ENCODE measurements around the gene ACP7.
"Not testable (repeated sequence)": the region's sequence is repeated elsewhere in the genome, so short reads cannot be mapped to it uniquely, and the experiment has no call there.

Gene ACP7

DNA sequence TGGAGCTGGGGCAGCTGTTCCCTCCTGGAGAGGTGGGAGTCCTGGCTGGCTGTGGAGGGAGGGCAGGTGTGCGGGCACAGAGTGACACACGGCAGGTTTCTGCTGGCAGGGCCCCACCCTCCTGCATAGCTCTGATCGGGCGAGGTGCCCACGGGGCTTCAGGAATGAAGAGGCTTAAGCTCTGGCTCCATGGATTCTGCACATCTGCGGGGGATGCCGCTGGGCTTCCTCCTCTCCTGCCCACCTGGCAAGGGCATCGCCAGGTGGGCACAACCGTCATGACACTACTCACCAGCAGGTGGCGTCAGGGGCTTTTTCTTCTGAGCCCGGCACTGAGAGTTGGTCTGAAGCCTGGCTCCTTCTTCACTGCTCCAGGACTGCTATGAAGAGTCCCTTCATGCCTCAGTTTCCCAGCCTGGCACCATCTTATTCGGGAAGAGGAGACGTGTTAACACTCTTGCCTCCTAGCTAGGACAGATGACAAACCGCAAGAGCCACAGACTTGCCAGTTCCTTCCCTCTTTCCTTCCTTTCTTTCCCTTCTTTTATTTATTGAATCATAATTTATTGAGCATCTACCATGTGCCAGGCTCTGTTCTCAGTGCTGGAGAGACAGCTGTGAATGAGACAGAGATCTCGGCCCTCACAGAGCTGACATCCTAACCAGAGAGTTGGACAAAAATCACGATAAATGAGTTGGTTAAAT is 26.2 kb downstream of the ACP7 start:
- Histone ChIP-seq H3K36me3 (ENCODE audit: control insufficient read depth, insufficient read depth, low read length, severe bottlenecking) (no peaks in the 10 kb centered on the region), H3K9me3 (ENCODE audit: control insufficient read depth, low read length) (no peaks in the 10 kb centered on the region), H3K4me3 (ENCODE audit: low read length) (no peak overlapping the region), H3K9ac (ENCODE audit: low read length) (no peak overlapping the region), H3K27me3 (replicated peaks; ENCODE audit: control insufficient read depth, insufficient read depth, low read length) (no peaks in the 10 kb centered on the region), H3K4me1 (ENCODE audit: control insufficient read depth, insufficient read depth, low read length) (peaks cover 7% of the 10 kb centered on the region)
- DNase-seq (ENCODE audit: low read depth) = peak; percentile 77

DNA sequence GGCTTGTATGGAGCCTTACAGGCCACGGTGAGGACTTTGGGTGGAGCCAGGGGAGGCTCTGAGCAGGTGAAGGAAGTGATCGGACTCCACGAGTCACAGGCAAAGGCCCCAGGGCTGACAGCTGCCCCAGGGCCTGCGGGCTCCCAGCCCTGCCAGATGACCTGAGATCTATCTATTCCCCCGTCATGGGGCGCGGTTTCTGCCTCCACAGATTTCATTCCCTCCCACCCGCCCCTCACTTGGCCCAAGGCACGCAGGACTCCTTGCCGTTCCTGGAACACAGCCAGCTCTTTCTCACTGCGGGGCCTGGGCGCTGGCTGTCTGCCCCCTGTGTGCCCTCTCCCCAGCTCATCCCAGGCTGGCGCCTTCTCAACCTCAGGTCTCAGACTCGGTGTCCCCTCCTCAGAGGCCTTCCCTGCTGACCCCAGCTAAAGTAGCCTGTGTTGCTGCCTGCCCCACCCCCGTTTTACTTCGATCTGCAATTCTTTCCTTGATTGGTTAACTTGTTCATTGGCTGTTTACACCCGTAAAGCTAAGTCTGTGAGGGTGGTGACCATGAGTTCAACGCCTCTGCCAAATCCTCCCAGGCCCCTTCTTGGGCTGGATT is 27.5 kb downstream of the ACP7 start:
- Histone ChIP-seq H3K9ac (ENCODE audit: low read length) (no peak overlapping the region), H3K4me1 (ENCODE audit: control insufficient read depth, insufficient read depth, low read length) (peaks cover under 1% of the 10 kb centered on the region), H3K36me3 (ENCODE audit: control insufficient read depth, insufficient read depth, low read length, severe bottlenecking) (no peaks in the 10 kb centered on the region), H3K4me3 (ENCODE audit: low read length) (no peak overlapping the region), H3K9me3 (ENCODE audit: control insufficient read depth, low read length) (no peaks in the 10 kb centered on the region), H3K27me3 (replicated peaks; ENCODE audit: control insufficient read depth, insufficient read depth, low read length) (no peaks in the 10 kb centered on the region)
- no peak for DNase-seq (ENCODE audit: low read depth)

DNA sequence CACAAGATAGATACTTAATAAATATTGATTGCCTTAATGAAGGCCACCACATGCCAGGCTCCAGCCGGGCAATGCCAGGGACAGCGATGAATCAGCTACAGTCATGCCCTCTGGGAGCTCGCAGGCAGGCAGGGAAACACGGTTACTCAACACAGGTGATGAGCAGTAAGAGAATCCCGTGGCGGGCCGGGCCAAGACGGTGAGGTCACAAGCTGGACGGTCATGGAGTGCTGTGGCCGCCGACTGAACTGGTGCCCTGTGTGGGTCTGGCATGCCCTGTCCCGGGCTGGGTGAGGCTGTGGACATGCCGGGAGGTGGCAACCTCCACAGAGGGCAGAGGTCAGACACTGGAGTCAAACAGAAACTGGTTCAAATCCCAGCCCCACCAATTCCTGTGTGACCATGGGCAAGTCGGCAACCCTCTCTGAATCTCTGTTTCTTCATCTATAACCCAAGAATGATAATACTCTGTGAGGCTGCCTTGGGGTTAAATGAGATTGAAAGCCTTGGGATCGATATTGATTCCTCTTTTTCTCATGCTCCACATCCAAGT is 28.2 kb downstream of the ACP7 start:
- Histone ChIP-seq H3K27me3 (replicated peaks; ENCODE audit: control insufficient read depth, insufficient read depth, low read length) (no peaks in the 10 kb centered on the region), H3K4me1 (ENCODE audit: control insufficient read depth, insufficient read depth, low read length) (no peaks in the 10 kb centered on the region), H3K4me3 (ENCODE audit: low read length) (no peak overlapping the region), H3K36me3 (ENCODE audit: control insufficient read depth, insufficient read depth, low read length, severe bottlenecking) (no peaks in the 10 kb centered on the region), H3K9me3 (ENCODE audit: control insufficient read depth, low read length) (no peaks in the 10 kb centered on the region), H3K9ac (ENCODE audit: low read length) (no peak overlapping the region)
- no peak for DNase-seq (ENCODE audit: low read depth)

DNA sequence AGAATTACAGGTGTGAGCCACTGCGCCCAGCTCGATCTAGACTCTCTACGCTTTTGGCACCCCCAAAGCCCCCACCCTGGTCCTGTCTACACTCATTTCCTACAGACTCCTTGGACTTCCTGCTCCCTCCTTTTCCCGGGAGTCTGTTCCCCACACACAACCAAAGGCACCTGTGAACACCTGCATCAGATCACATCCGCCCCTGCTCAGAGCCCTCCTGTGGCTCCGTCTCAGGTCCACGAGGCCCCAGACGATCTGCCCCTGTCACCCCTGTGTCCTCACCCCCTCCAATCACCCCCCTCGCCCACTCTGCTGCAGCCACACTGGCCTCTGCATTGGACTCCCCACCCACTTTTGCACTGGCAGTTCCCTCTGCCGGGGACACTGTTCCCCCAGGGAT is 29.0 kb downstream of the ACP7 start:
- H3K36me3 ChIP-seq (ENCODE audit: control insufficient read depth, insufficient read depth, low read length, severe bottlenecking) = no peaks in the 10 kb centered on the region
- H3K4me3 ChIP-seq (ENCODE audit: low read length) = no peak overlapping the region
- no peaks in the 10 kb centered on the region for H3K27me3 ChIP-seq (replicated peaks; ENCODE audit: control insufficient read depth, insufficient read depth, low read length)
- no peaks in the 10 kb centered on the region for H3K4me1 ChIP-seq (ENCODE audit: control insufficient read depth, insufficient read depth, low read length)
- H3K9ac ChIP-seq (ENCODE audit: low read length) = no peak overlapping the region
- no peaks in the 10 kb centered on the region for H3K9me3 ChIP-seq (ENCODE audit: control insufficient read depth, low read length)
- no peak for DNase-seq (ENCODE audit: low read depth)

DNA sequence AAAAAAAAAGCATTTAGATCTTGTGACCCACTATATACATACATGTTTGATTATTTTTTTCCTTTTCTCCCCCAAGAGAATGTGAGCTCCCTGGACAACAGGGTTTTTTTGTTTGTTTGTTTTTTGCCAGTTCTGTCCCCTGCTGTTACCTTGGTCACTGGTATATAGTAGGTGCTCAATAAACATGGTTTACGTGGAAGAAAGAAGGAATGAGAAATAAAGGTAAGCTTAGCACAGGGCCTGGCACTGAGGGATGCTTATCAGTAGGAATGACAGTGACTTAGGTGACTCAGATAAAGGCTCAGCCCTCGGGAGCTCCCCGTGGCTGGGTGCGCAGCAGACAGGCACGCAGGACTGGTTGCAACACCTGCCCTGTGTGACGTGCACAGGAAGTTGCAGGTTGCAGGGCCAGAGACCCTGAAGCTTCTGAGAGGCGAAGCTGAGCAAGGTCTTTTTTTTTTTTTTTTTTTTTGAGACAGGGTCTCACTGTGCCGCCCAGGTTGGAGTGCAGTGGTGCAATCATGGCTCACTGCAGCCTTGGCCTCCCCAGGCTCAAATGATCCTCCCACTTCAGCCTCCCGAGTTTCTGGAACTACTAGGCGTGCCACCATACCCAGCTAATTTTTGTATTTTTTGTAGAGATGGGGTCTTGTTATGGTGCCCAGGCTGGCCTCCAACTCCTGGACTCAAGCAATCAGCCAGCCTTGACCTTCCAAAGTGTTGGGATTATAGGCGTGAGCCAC is 31.1 kb downstream of the ACP7 start:
- no peaks in the 10 kb centered on the region for H3K4me1 ChIP-seq (ENCODE audit: control insufficient read depth, insufficient read depth, low read length)
- no peak overlapping the region for H3K4me3 ChIP-seq (ENCODE audit: low read length)
- H3K9me3 ChIP-seq (ENCODE audit: control insufficient read depth, low read length) = no peaks in the 10 kb centered on the region
- H3K9ac ChIP-seq (ENCODE audit: low read length) = no peak overlapping the region
- DNase-seq (ENCODE audit: low read depth) = no peak
- H3K27me3 ChIP-seq (replicated peaks; ENCODE audit: control insufficient read depth, insufficient read depth, low read length) = no peaks in the 10 kb centered on the region
- no peaks in the 10 kb centered on the region for H3K36me3 ChIP-seq (ENCODE audit: control insufficient read depth, insufficient read depth, low read length, severe bottlenecking)

DNA sequence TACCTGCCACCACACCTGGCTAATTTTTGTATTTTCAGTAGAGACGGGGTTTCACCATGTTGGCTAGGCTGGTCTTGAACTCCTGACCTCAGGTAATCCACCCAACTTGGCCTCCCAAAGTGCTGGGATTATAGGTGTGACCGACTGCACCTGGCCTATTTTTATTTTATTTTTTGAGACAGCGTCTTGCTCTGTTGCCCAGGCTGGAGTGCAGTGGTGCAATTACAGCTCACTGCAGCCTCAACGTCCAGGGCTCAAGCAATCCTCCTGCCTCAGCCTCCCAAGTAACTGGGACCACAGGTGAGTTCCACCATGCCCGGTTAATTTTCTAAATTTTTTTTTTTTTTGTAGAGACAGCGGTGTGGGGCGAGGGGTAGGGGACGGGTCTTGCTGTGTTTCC is 32.9 kb downstream of the ACP7 start:
- not testable (repeated sequence) for H3K4me1 ChIP-seq (ENCODE audit: control insufficient read depth, insufficient read depth, low read length); H3K9me3 ChIP-seq (ENCODE audit: control insufficient read depth, low read length); H3K4me3 ChIP-seq (ENCODE audit: low read length); H3K9ac ChIP-seq (ENCODE audit: low read length); DNase-seq (ENCODE audit: low read depth); H3K36me3 ChIP-seq (ENCODE audit: control insufficient read depth, insufficient read depth, low read length, severe bottlenecking); H3K27me3 ChIP-seq (replicated peaks; ENCODE audit: control insufficient read depth, insufficient read depth, low read length)

DNA sequence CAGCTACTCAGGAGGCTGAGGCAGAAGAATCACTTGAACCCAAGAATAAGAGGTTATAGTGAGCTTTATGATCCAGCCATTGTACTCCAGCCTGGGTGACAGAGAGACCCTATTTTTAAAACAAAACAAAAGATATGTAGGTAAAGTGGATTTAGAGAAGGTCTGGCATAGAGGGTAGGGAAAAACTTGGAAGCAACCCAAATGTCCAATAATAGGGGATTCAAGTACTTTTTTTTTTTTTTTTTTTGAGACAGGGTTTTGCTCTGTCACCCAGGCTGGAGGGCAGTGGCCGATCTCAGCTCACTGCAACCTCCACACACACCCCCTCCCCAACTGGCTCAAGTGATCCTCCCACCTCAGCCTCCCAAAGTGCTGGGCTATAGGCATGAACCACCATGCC is 35.7 kb downstream of the ACP7 start:
- H3K27me3 ChIP-seq (replicated peaks; ENCODE audit: control insufficient read depth, insufficient read depth, low read length) = no peaks in the 10 kb centered on the region
- no peak for DNase-seq (ENCODE audit: low read depth)
- no peak overlapping the region for H3K9ac ChIP-seq (ENCODE audit: low read length)
- no peaks in the 10 kb centered on the region for H3K4me1 ChIP-seq (ENCODE audit: control insufficient read depth, insufficient read depth, low read length)
- no peak overlapping the region for H3K4me3 ChIP-seq (ENCODE audit: low read length)
- H3K9me3 ChIP-seq (ENCODE audit: control insufficient read depth, low read length) = no peaks in the 10 kb centered on the region
- no peaks in the 10 kb centered on the region for H3K36me3 ChIP-seq (ENCODE audit: control insufficient read depth, insufficient read depth, low read length, severe bottlenecking)

DNA sequence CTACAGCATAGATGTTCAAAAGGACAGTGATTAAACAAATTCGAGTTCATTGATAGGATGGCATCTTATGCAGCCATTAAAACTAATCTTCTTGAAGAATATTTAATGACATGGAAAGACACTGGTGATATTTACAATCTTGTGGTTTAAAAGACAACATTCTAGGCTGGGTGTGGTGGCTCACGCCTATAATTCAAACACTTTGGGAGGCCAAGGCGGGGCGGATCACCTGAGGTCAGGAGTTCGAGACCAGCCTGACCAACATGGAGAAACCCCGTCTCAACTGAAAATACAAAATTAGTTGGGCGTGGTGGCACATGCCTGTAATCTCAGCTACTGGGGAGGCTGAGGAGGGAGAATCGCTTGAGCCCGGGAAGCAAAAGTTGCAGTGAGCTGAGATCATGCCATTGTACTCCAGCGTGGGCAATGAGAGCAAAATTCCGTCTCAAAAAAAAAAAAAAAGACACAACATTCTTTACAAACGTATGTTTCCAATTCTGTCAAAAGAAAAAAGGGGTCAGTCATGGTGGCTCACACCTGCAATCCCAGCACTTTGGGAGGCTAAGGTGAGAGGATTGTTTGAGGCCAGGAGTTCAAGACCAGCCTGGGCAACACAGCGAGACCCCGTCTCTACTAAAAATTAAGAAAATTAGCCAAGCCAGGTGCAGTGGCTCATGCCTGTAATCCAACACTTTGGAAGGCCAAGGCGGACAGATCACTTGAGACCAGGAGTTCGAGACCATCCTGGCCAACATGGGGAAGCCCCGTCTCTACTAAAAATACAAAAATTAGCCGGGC is 39.0 kb downstream of the ACP7 start:
- Histone ChIP-seq H3K27me3 (replicated peaks; ENCODE audit: control insufficient read depth, insufficient read depth, low read length) (no peaks in the 10 kb centered on the region), H3K4me1 (ENCODE audit: control insufficient read depth, insufficient read depth, low read length) (peaks cover 17% of the 10 kb centered on the region), H3K36me3 (ENCODE audit: control insufficient read depth, insufficient read depth, low read length, severe bottlenecking) (no peaks in the 10 kb centered on the region), H3K4me3 (ENCODE audit: low read length) (no peak overlapping the region), H3K9me3 (ENCODE audit: control insufficient read depth, low read length) (no peaks in the 10 kb centered on the region), H3K9ac (ENCODE audit: low read length) (no peak overlapping the region)
- DNase-seq (ENCODE audit: low read depth) = no peak

DNA sequence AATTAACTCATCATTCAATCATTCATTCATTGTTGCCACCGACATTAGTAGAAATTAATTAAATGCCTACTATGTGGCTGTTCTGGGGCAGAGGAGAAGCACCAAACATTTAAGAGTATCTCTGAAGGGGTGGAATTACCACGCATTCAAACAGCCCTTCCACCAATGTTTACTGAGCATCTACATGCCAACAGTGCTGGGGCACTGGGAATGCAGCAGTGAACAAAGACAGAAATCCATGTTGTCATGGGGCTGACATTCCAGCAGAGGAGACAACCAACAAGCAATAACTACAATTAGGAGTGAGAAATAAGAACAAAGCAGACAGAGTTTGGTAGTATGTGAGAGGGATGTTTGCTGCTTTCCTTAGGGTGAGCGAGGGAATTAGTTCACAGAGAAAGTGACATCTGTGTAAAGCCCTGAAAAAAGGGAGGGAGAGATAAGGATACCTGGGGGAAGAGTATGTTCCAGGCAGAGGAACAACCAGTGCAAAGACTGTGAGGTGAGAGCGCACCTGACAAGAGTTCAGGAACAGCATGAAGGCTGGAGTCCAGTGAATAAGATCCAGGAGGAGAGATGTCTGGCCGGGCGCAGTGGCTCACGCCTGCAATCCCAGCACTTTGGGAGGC is 40.1 kb downstream of the ACP7 start:
- no peak for DNase-seq (ENCODE audit: low read depth)
- Histone ChIP-seq H3K4me3 (ENCODE audit: low read length) (no peak overlapping the region), H3K9ac (ENCODE audit: low read length) (no peak overlapping the region)

DNA sequence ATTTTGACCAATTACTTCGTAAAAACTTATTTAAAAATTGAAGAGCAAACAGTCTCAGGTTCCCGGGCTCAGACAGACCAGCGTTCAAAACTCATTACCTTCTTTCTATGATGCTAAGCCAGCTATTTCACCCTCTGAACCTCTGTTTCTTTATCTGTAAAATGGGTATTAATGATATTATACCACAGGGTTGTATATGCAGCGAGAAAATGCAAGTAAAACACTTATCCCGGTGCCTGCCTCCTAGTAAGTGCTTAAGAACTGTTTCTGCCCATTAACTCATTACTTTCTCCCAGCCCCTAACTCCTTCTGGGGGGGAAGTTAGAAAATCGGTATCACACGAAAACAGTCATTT is 41.0 kb downstream of the ACP7 start:
- Histone ChIP-seq H3K4me1 (ENCODE audit: control insufficient read depth, insufficient read depth, low read length) (peaks cover 28% of the 10 kb centered on the region), H3K27me3 (replicated peaks; ENCODE audit: control insufficient read depth, insufficient read depth, low read length) (no peaks in the 10 kb centered on the region), H3K9me3 (ENCODE audit: control insufficient read depth, low read length) (no peaks in the 10 kb centered on the region), H3K4me3 (ENCODE audit: low read length) (peak overlapping the region; percentile 92), H3K36me3 (ENCODE audit: control insufficient read depth, insufficient read depth, low read length, severe bottlenecking) (no peaks in the 10 kb centered on the region), H3K9ac (ENCODE audit: low read length) (peak overlapping the region; percentile 77)
- no peak for DNase-seq (ENCODE audit: low read depth)

More for the DNA sequence above, 40.1 kb downstream of the ACP7 start:
- no peaks in the 10 kb centered on the region for H3K27me3 ChIP-seq (replicated peaks; ENCODE audit: control insufficient read depth, insufficient read depth, low read length)
- peaks cover 28% of the 10 kb centered on the region for H3K4me1 ChIP-seq (ENCODE audit: control insufficient read depth, insufficient read depth, low read length)
- no peaks in the 10 kb centered on the region for H3K9me3 ChIP-seq (ENCODE audit: control insufficient read depth, low read length)
- no peaks in the 10 kb centered on the region for H3K36me3 ChIP-seq (ENCODE audit: control insufficient read depth, insufficient read depth, low read length, severe bottlenecking)
